GM23338 (cell line): Measurements from ENCODE around the gene BLVRA. TPM values are rescaled to one million over a fixed set of nuclear protein-coding genes. Genes with fewer than 3 reads are reported as not detected.

ENCODE experiments used
- ATAC-seq: fragments of 200-7000 bp; cut with Tn5 transposase; 3 replicates; pipeline ENCODE4 v1.9.1; 2020
- DNase-seq: peaks from one replicate; pipeline ENCODE4 v3.0.0-alpha.2; 2015; ENCODE audit warnings: low spot score
- H2AFZ ChIP-seq: fragments of 200-600 bp; sonication (generic); 2 replicates; pipeline ENCODE4 v1.8.0; 2016; ENCODE audit warnings: antibody characterized with exemption, mild to moderate bottlenecking, moderate library complexity
- H3F3A ChIP-seq: fragments of 200-600 bp; sonication (generic); replicated peaks from 2 replicates; pipeline ENCODE4 v1.8.0; 2017; ENCODE audit warnings: antibody characterized with exemption, mixed run types, low read depth
- H3K27ac ChIP-seq: fragments of 200-600 bp; sonication (generic); 2 replicates; pipeline ENCODE4 v1.6.1; 2016; ENCODE audit warnings: low read depth
- H3K27me3 ChIP-seq: fragments of 200-600 bp; sonication (generic); 2 replicates; pipeline ENCODE4 v1.8.0; 2016; ENCODE audit warnings: mild to moderate bottlenecking, mixed run types, moderate library complexity; ENCODE audit not compliant: insufficient read depth
- H3K36me3 ChIP-seq: fragments of 200-600 bp; sonication (generic); 2 replicates; pipeline ENCODE4 v1.8.0; 2016; ENCODE audit warnings: mild to moderate bottlenecking; ENCODE audit not compliant: insufficient read depth
- H3K4me1 ChIP-seq: fragments of 200-600 bp; sonication (generic); 2 replicates; pipeline ENCODE4 v1.8.0; 2016; ENCODE audit warnings: mild to moderate bottlenecking, moderate library complexity; ENCODE audit not compliant: insufficient read depth
- H3K4me2 ChIP-seq: fragments of 200-600 bp; sonication (generic); 2 replicates; pipeline ENCODE4 v1.7.1; 2017; ENCODE audit warnings: mixed run types
- H3K4me3 ChIP-seq: fragments of 200-600 bp; sonication (generic); 2 replicates; pipeline ENCODE4 v1.6.1; 2016; ENCODE audit warnings: mixed run types
- H3K79me2 ChIP-seq: fragments of 200-600 bp; sonication (generic); replicated peaks from 2 replicates; pipeline ENCODE4 v1.8.0; 2017; ENCODE audit warnings: mild to moderate bottlenecking; ENCODE audit not compliant: insufficient read depth
- H3K9me2 ChIP-seq: fragments of 200-600 bp; sonication (generic); 2 replicates; pipeline ENCODE4 v1.8.0; 2017; ENCODE audit not compliant: insufficient read depth
- H4K20me1 ChIP-seq: fragments of 200-600 bp; sonication (generic); replicated peaks from 2 replicates; pipeline ENCODE4 v1.8.0; 2017; ENCODE audit warnings: mild to moderate bottlenecking; ENCODE audit not compliant: insufficient read depth
- H3K27ac Mint-ChIP-seq: 2 replicates; pipeline ENCODE4 v1.8.0; 2020; ENCODE audit warnings: inconsistent platforms, mild to moderate bottlenecking, moderate library complexity, mixed read lengths
- H3K27me3 Mint-ChIP-seq: 3 replicates; pipeline ENCODE4 v1.8.0; 2022; ENCODE audit warnings: low read depth, mild to moderate bottlenecking, moderate library complexity, mixed read lengths, inconsistent platforms; ENCODE audit not compliant: insufficient read depth, poor library complexity
- H3K36me3 Mint-ChIP-seq: 3 replicates; pipeline ENCODE4 v1.8.0; 2021; ENCODE audit warnings: low read depth, mild to moderate bottlenecking, inconsistent platforms, moderate library complexity, mixed read lengths
- H3K4me1 Mint-ChIP-seq: 3 replicates; pipeline ENCODE4 v1.8.0; 2020; ENCODE audit warnings: mild to moderate bottlenecking, inconsistent platforms, mixed read lengths
- H3K4me3 Mint-ChIP-seq: 3 replicates; pipeline ENCODE4 v1.8.0; 2021; ENCODE audit warnings: moderate library complexity, mild to moderate bottlenecking, inconsistent platforms, mixed read lengths
- H3K9me3 Mint-ChIP-seq: 3 replicates; pipeline ENCODE4 v1.8.0; 2020; ENCODE audit warnings: moderate library complexity, mild to moderate bottlenecking, inconsistent platforms, mixed read lengths
- CTCF ChIP-seq, 2 experiments: fragments of 200-600 bp in 1 of 2; sonication (generic) in 1 of 2; conservative IDR thresholded peaks; 2 replicates each; pipeline versions ENCODE4 v1.5.1 to v1.6.1; 2016 to 2017; ENCODE audit warnings: antibody characterized with exemption in 2 of 2, low read depth in 2 of 2, mild to moderate bottlenecking in 2 of 2, moderate library complexity in 1 of 2
- EZH2 ChIP-seq: fragments of 200-600 bp; sonication (generic); IDR thresholded peaks from one replicate; pipeline ENCODE4 v1.8.0; 2017; ENCODE audit warnings: antibody characterized with exemption, mild to moderate bottlenecking, low read depth; ENCODE audit not compliant: unreplicated experiment
- EZH2phosphoT487 ChIP-seq: fragments of 200-600 bp; sonication (generic); IDR thresholded peaks from one replicate; pipeline ENCODE4 v1.8.1; 2018; ENCODE audit warnings: antibody characterized with exemption; ENCODE audit not compliant: unreplicated experiment
- JUNB ChIP-seq: IDR thresholded peaks from one replicate; pipeline ENCODE4 v1.6.1; 2016; ENCODE audit warnings: antibody characterized with exemption; ENCODE audit not compliant: unreplicated experiment
- NANOG ChIP-seq: IDR thresholded peaks from 2 replicates; pipeline ENCODE4 v1.6.1; 2016; ENCODE audit warnings: antibody characterized with exemption, borderline replicate concordance
- POLR2AphosphoS5 ChIP-seq: IDR thresholded peaks from 2 replicates; pipeline ENCODE4 v1.6.1; 2016; ENCODE audit warnings: antibody characterized with exemption, low read depth
- REST ChIP-seq: IDR thresholded peaks from one replicate; pipeline ENCODE4 v1.6.1; 2018; ENCODE audit warnings: antibody characterized with exemption; ENCODE audit not compliant: unreplicated experiment
- STAT1 ChIP-seq: IDR thresholded peaks from one replicate; pipeline ENCODE4 v1.6.1; 2016; ENCODE audit warnings: antibody characterized with exemption; ENCODE audit not compliant: unreplicated experiment
- ZNF114 ChIP-seq: fragments of 250-450 bp; sonication (Bioruptor Pico); IDR thresholded peaks from 2 replicates; pipeline ENCODE4 v1.5.0; 2020; ENCODE audit warnings: mild to moderate bottlenecking, moderate library complexity
- ZNF331 ChIP-seq: fragments of 250-450 bp; sonication (Bioruptor Pico); IDR thresholded peaks from 2 replicates; pipeline ENCODE4 v1.5.0; 2020; ENCODE audit warnings: low read depth, mild to moderate bottlenecking, moderate library complexity
- ZNF462 ChIP-seq: fragments of 250-450 bp; sonication (Bioruptor Pico); IDR thresholded peaks from 2 replicates; pipeline ENCODE4 v1.5.0; 2020; ENCODE audit warnings: mild to moderate bottlenecking, moderate library complexity
- polyA plus RNA-seq: library from polyadenylated mRNA; unstranded; fragments of >200 nt; fragmentation: Nextera tagmentation; extraction: Ambion mirVana; gene quantifications from 2 replicates; pipeline ENCODE4 v1.2.1, GENCODE V29; 2016
- total RNA-seq: library from RNA; depleted of rRNA; stranded (reverse); fragments of >200 nt; shearing (Covaris generic); gene quantifications from 2 replicates; pipeline ENCODE4 v1.2.3, GENCODE V29; 2014

BLVRA gene
- total and polyA plus RNA-seq, 2 experiments from 2014 or later = 17.0 to 46.5 TPM

GRCh38 chr7:43753271-43753810 lies 5.1 kb upstream of the BLVRA start:
- DNase-seq = no peak

More at GRCh38 chr7:43753271-43753810, 5.1 kb upstream of the BLVRA start:
- no peak for TF ChIP-seq NANOG
- no peak for TF ChIP-seq EZH2
- TF ChIP-seq CTCF (conservative IDR thresholded peaks at IDR 0.05; ENCODE audit: low read depth in 2 of 2) = no peak
- TF ChIP-seq JUNB = no peak
- TF ChIP-seq STAT1 = no peak
- no peak for TF ChIP-seq ZNF114
- no peak for TF ChIP-seq POLR2AphosphoS5
- TF ChIP-seq REST = no peak
- no peak for TF ChIP-seq ZNF331 (CRISPR knock-in tag)
- no peak for TF ChIP-seq ZNF462 (CRISPR knock-in tag)
- TF ChIP-seq EZH2phosphoT487 = no peak
- H3K4me1 Mint-ChIP-seq = peaks cover 17% of the 10 kb centered on the region
- H3K4me1 ChIP-seq = peaks cover 3% of the 10 kb centered on the region; the same call in 1 of the 2 replicates
- no peak overlapping the region; the same call in 1 of the 2 replicates for H2AFZ ChIP-seq
- H3K36me3 Mint-ChIP-seq = no peaks in the 10 kb centered on the region
- H3K36me3 ChIP-seq = no peaks in the 10 kb centered on the region
- H3K4me3 Mint-ChIP-seq = no peak overlapping the region
- peaks cover 13% of the 10 kb centered on the region for H3K27me3 Mint-ChIP-seq
- no peaks in the 10 kb centered on the region for H4K20me1 ChIP-seq
- 0 out of 2 replicates have a peak, but pooled peaks cover 6% of the 10 kb centered on the region for H3F3A ChIP-seq
- no peak for ATAC-seq
- no peak overlapping the region for H3K4me3 ChIP-seq
- no peaks in the 10 kb centered on the region for H3K9me2 ChIP-seq
- H3K79me2 ChIP-seq = no peaks in the 10 kb centered on the region
- no peaks in the 10 kb centered on the region for H3K9me3 Mint-ChIP-seq
- H3K4me2 ChIP-seq = no peak overlapping the region
- no peak overlapping the region for H3K27ac ChIP-seq
- H3K27ac Mint-ChIP-seq = no peak overlapping the region
- H3K27me3 ChIP-seq = peaks cover 19% of the 10 kb centered on the region
